HG03066 (cell line): Measurements from ENCODE around the gene PSMC3.

ENCODE experiments used
- ATAC-seq: cut with Tn5 transposase; IDR thresholded peaks from one replicate; pipeline ENCODE4 v1.9.1; 2021; ENCODE audit warnings: low read depth; ENCODE audit not compliant: unreplicated experiment

PSMC3 gene

GRCh38 chr11:47443817-47444216 is 17.6 kb upstream of the PSMC3 start:
- no peak for ATAC-seq

GRCh38 chr11:47443028-47443700 is 16.9 kb upstream of the PSMC3 start:
- ATAC-seq, result no peak

DNA sequence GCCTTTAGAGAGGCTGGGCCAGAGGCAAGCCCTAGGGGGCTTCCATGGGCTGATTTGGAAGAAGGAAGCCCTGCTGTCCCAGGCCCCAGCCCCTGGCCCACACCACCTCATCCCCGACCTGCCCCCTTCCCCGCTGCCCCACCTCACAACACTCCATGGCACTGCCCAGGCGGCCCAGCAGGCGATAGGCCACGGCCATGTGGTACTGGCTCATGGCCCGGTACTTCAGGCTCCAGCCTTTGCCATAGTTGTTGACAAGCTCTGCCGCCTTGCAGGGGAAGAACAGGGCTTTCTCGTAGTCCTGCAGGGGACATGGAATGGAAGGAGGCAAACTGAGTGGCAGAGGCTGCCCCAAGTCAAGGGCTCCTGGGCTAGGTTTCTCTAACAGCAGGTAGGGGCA is 16.3 kb upstream of the PSMC3 start:
- ATAC-seq, result no peak

DNA sequence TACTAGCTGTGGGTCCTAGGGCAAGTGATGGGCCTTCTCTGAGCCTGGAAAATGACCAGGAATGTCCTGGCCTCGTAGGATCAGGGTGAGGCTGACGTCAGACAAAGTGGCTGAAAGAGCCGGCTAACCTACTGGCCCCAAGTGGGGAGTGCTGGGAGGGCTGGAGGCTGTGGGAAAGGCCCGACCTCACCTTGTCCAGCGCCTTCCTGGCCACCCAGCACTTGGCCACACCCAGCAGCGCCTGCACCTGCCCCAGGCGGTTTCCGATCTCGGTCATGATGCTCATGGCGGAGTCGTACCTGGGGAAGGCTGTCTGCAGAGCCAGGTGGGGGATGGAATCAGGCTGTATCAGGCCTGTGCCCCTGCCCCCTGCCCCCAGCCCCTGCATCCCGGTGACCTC is 15.2 kb upstream of the PSMC3 start:
- ATAC-seq, result no peak

DNA sequence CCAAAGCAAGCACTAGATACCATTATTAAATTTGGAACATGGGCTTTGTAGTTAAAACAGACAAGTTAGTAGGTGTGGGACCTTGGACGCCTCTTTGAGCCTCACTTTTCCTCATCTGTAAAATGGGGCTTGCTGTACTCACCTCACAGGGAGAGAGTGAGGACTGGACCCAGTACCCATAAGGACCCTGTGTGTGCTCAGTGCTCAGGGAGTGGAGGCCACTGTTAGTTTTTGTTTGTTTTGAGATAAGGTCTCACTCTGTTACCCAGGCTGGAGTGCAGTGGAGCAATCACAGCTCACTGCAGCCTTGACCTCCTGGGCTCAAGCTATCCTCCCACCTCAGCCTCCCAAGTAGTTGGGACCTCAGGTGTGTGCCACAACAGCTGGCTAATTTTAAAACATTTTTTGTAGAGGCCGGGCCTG is 13.8 kb upstream of the PSMC3 start:
- no peak for ATAC-seq

GRCh38 chr11:47438721-47439120 is 12.5 kb upstream of the PSMC3 start:
- ATAC-seq, result no peak

DNA sequence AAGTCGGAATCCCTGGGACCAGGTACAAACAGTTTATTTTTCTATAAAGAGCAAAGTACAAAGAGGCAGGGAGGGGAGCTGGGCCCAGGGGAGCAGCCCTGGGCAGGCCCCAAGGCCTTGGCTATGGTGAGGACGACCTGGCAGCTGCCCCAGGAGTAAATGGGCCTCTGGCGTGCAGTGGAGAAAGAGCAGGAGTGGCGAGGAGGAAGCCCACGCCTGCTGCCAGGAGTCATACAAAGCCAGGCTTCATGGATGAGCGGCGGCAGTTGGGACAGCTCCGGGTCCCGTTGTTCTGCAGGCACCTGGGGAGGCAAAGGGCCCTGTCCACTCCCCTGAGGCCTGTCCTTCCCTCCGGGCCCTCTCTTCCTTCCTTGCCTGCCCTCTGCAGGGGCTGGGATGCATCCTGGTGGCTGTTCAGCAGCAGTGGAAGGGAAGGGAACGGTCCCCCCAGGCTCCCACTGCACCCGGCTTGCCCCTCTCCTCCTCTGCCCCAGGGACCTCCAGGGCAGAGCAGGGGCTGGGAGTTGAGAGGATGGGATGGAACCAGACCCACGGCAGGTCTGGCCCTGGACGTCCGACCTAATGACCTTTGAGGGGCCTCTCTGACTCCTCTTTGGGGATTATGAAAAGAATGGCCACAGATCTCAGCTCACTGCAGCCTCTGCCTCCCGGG is 11.6 kb upstream of the PSMC3 start:
- no peak for ATAC-seq

- ATAC-seq, result no peak
Observed at GRCh38 chr11:47437218-47437745, 11.0 kb upstream of the PSMC3 start.

GRCh38 chr11:47436726-47437125 is 10.5 kb upstream of the PSMC3 start:
- ATAC-seq, result no peak

GRCh38 chr11:47435687-47436086 is 9.4 kb upstream of the PSMC3 start:
- ATAC-seq, result no peak

GRCh38 chr11:47434011-47434786 is 8.0 kb upstream of the PSMC3 start:
- no peak for ATAC-seq

DNA sequence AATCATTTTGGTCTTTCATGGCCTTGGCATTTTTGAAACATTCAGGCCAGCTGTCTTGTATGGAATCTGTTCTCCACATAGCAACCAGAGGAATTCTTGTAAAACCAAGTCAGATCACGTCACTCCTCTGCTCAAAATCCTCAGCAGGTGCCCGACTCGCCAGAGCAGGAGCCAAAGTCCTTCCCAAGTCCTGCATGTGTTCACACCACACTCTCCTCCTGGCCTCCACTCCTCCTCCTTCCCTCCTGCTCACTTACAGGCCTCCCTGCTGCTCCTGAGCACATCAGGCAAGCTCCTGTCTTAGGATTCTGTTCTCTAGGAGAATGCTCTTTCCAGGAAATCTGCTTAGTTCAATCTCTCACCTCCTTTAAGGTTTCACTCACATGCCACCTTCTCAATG is 6.9 kb upstream of the PSMC3 start:
- ATAC-seq, result no peak

DNA sequence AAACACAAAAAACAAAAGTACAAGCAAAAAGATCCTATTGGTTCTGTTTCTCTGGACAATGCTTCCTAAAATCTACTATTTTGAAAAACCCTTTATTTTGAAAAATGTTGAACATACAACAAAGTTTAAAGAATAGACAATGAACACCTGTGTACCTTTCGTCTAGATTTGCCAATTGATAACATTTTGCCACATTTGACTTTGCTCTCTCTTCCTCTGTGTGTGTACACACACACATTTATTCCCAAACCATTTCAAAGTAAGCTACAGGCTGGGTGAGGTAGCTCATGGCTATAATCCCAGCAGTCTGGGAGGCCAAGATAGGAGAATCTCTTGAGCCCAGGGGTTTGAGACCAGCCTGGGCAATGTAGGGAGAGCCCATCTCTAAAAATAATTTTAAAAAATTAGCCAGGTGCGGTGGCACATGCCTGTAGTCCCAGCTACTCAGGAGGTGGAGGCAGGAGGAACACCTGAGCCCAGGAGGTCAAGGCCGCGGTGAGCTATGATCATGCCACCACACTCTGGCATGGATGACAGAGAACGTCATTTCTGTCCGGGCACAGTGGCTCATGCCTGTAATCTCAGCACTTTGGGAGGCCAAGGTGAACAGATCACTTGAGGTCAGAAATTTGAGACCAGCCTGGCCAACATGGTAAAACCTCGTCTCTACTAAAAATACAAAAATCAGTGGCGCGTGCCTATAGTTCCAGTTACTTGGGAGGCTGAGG is 5.3 kb upstream of the PSMC3 start:
- ATAC-seq, result no peak

GRCh38 chr11:47430524-47430923 is 4.3 kb upstream of the PSMC3 start:
- no peak for ATAC-seq

DNA sequence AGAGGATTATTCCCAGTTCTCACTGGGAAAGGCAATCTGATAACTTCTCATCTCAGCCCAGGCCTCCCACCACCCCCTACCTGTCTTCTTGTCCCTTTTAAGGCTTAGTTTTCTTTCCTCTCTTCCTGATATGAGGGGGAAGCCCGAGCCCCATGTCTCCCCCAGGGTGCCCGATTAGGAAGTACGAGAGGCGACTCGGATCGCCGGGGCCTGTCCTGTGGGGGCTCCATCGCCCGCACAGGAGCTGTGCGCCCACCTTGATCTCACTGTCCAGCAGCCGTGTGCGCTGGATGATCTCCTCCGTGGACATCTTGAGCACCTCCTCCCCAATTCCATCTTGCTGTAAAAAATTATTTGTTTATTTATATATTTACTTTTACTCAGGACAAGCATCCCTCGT is 628 bp downstream of the PSMC3 start:
- ATAC-seq, result no peak

DNA sequence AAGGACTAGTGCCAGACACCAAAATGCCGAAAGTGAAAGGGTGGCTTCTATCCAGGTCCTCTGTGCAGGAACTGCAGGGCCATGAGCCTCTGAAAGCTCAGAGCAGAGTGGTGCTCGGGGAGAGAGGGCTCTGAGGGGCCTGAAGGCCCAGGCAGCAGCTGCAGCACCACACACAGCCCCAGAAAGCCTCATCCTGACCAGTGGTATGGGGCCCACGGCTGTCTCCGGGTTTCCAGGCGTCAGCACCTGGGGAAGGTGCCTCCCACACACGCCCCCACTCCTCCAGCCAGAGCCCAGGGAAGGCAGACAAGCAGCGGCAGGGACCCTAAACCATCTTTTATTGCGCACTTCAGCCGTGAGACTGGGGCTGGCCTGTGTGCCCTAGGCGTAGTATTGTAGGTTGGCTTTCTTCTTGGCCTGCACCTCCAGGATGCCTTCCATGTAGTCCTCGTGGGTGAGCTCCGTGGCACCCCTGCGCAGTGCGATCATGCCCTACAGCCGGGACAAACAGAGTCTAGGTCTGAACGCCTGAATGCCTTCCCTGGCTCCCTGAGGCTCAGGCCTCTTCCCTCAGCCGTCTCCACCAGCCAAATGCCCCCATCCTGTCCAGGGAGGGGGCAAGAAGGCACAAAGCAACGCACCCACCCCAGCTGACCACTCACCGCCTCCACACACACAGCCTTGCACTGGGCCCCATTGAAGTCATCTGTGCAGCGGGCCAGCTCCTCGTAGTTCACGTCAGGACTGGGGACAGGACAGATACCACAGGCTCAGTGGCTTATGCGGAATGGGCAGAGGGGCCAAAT is 7.6 kb downstream of the PSMC3 start:
- ATAC-seq, result no peak

GRCh38 chr11:47417712-47418111 is 8.5 kb downstream of the PSMC3 start:
- no peak for ATAC-seq

DNA sequence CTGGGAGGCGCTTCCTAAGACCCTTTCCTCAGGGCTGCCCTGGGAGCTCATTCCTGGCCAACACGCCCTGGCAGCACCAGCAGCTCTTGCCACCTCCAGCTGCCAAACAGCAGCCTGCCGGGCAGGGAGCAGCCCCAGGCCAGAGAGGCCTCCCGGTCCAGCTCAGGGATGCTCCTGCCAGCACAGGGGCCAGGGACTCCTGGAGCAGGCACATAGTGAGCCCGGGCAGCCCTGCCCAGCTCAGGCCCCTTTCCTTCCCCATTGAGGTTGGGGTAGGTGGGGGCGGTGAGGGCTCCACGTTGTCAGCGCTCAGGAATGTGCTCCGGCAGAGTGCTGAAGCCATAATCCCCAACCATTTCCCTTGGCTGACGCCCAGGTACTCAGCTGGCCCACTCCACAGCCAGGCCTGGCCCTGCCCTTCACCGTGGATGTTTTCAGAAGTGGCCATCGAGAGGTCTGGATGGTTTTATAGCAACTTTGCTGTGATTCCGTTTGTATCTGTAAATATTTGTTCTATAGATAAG is 10.2 kb downstream of the PSMC3 start:
- ATAC-seq, result no peak

DNA sequence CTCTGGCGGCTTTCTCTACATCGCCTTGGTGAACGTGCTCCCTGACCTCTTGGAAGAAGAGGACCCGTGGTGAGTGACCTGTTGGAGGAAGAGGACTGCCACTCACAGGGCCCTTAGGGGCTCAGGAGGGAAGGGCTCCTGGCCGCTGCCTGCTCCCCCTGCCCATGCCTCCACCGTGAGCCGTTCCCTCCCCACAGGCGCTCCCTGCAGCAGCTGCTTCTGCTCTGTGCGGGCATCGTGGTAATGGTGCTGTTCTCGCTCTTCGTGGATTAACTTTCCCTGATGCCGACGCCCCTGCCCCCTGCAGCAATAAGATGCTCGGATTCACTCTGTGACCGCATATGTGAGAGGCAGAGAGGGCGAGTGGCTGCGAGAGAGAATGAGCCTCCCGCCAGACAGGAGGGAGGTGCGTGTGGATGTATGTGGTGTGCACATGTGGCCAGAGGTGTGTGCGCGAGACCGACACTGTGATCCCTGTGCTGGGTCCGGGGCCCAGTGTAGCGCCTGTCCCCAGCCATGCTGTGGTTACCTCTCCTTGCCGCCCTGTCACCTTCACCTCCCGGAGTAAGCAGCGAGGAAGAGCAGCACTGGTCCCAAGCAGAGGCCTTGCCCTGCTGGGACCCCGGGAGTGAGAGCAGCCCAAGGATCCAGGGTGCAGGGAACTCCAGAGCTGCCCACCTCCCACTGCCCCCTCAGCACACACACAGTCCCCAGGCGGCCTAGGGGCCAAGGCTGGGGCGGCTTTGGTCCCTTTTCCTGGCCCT is 11.0 kb downstream of the PSMC3 start:
- no peak for ATAC-seq
